Upper lobe of left lung (tissue), 6 donors: ENCODE data around the gene BEST4. TPM values are rescaled to one million over a fixed set of nuclear protein-coding genes. Genes with fewer than 3 reads are reported as not detected.
"Not testable (repeated sequence)": the region's sequence is repeated elsewhere in the genome, so short reads cannot be mapped to it uniquely, and the experiment has no call there.

ENCODE experiments used
- ATAC-seq, 2 donors: fragments of 200-7000 bp; cut with Tn5 transposase; one replicate each; pipeline ENCODE4 v1.9.1; 2022; ENCODE audit warnings: mild to moderate bottlenecking in 2 of 2, moderate library complexity in 2 of 2; ENCODE audit not compliant: low FRiP score in 2 of 2
- DNase-seq, 2 donors: peaks; one replicate each; pipeline ENCODE4 v3.0.0-alpha.2; 2019 to 2020
- H3K27ac ChIP-seq, 4 donors: fragments of 200-600 bp; sonication (generic); one replicate each; pipeline ENCODE4 v1.5.1; 2016 to 2019
- H3K27me3 ChIP-seq, 4 donors: fragments of 200-600 bp; sonication (generic); one replicate each; pipeline ENCODE4 v1.5.1; 2017 to 2019
- H3K36me3 ChIP-seq, 4 donors: fragments of 200-600 bp; sonication (generic); one replicate each; pipeline ENCODE4 v1.5.1; 2016 to 2019
- H3K4me1 ChIP-seq, 4 donors: fragments of 200-600 bp; sonication (generic); one replicate each; pipeline ENCODE4 v1.5.1; 2018 to 2019
- H3K4me3 ChIP-seq, 4 donors: fragments of 200-600 bp; sonication (generic); one replicate each; pipeline ENCODE4 v1.5.1; 2017 to 2019; ENCODE audit warnings: mild to moderate bottlenecking in 2 of 4, moderate library complexity in 1 of 4
- H3K9me3 ChIP-seq, 4 donors: fragments of 200-600 bp; sonication (generic); one replicate each; pipeline ENCODE4 v1.5.1; 2018 to 2019
- CTCF ChIP-seq, 6 experiments: fragments of 450-650 bp in 4 of 6; fragments of 200-600 bp in 2 of 6; sonication (generic) in 2 of 6; IDR thresholded peaks; one replicate each; pipeline ENCODE4 v1.5.1; 2016 to 2019; ENCODE audit warnings: antibody characterized with exemption in 6 of 6
- EP300 ChIP-seq, 4 donors: sonication (generic); formaldehyde crosslinking; IDR thresholded peaks; one replicate each; pipeline ENCODE4 v1.5.1; 2017; ENCODE audit warnings: antibody characterized with exemption in 4 of 4, control low read depth in 2 of 4
- POLR2A ChIP-seq, 4 donors: fragments of 450-650 bp; IDR thresholded peaks; one replicate each; pipeline ENCODE4 v1.5.1; 2016 to 2017; ENCODE audit warnings: antibody characterized with exemption in 4 of 4, mild to moderate bottlenecking in 2 of 4
- POLR2AphosphoS5 ChIP-seq, 2 donors: sonication (generic); formaldehyde crosslinking; IDR thresholded peaks; one replicate each; pipeline ENCODE4 v1.5.1; 2017; ENCODE audit warnings: antibody characterized with exemption in 2 of 2
- WGBS, 2 donors: methylation state at CpG; one replicate each; pipeline ENCODE4 v1.1.5; 2017 to 2018; 5-methylcytosine and 5-hydroxymethylcytosine counted together
- total RNA-seq, 6 donors: library from RNA; depleted of rRNA in 4 of 6; stranded (reverse); fragments of >200 nt in 4 of 6; gene quantifications; one replicate each; pipeline versions ENCODE4 v1.1.0 to v1.2.1, GENCODE V29; 2016 to 2021
- donor health status: DM: no; HTN: no; CAD: no; lungs with moderate emphysema.
- donor health status: DM: no; HTN: yes; CAD: no; lungs with severe emphysema.

Gene BEST4
- total RNA-seq, 6 donors from 2014 or later: 0.30 to 9.1 (median 0.81) TPM

- no peak for TF ChIP-seq CTCF (IDR thresholded peaks at IDR 0.05)
- TF ChIP-seq POLR2A (IDR thresholded peaks at IDR 0.05): no peak
- TF ChIP-seq POLR2AphosphoS5 (IDR thresholded peaks at IDR 0.05): no peak
- no peak for TF ChIP-seq EP300 (IDR thresholded peaks at IDR 0.05)
- WGBS, 2 donors: 2 to 3% methylated on average over 13 of the region's 13 CpGs
- no peak for DNase-seq
- peaks cover 16 to 43% (median 24%) of the 10 kb centered on the region in 4 donors for H3K4me1 ChIP-seq
- H3K27me3 ChIP-seq: no peaks in the 10 kb centered on the region
- peak in 1 of 2 donors; percentile 7 for ATAC-seq
- peaks cover 0 to 4% (median 0%) of the 10 kb centered on the region in 4 donors for H3K36me3 ChIP-seq
- H3K27ac ChIP-seq: peak overlapping the region; percentile 86 to 96 (median 91)
- H3K9me3 ChIP-seq: no peaks in the 10 kb centered on the region
- H3K4me3 ChIP-seq: peak overlapping the region in 3 of 4 donors; percentile 48 to 61 (median 54)
These were observed 31.2 kb upstream of the BEST4 start for GRCh38 chr1:44819196-44819607.

- Histone ChIP-seq H3K4me3 (no peak overlapping the region), H3K27me3 (no peaks in the 10 kb centered on the region), H3K36me3 (peaks cover 0 to 4% (median 0%) of the 10 kb centered on the region in 4 donors), H3K27ac (peak overlapping the region in 1 of 4 donors; percentile 89), H3K9me3 (no peaks in the 10 kb centered on the region), H3K4me1 (peaks cover 25 to 53% (median 35%) of the 10 kb centered on the region in 4 donors)
- DNase-seq (no peak), ATAC-seq (no peak)
- TF ChIP-seq EP300 (IDR thresholded peaks at IDR 0.05): no peak
- TF ChIP-seq POLR2A (IDR thresholded peaks at IDR 0.05): no peak
- 92 to 94% methylated on average over 11 of the region's 11 CpGs for WGBS, 2 donors
These were observed 30.0 kb upstream of the BEST4 start for GRCh38 chr1:44817771-44818495.

DNA sequence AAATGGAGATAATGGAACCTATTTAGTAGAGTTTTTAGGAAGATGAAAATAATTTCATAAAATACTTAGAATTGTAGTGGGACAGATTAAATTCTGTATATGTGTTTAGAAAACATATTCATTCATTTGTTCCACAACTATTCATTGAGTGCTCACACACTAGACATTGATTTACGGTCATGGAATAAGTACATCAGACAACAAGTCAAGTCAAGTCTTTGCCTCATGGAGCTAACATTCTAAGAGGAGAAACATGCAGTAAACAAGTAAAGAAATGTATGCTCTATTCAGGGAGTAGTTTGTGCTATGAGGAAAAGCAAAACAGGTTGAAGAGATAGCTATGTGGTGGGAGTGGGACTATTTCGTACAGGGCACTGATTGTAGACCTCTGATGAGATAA is 29.3 kb upstream of the BEST4 start:
- ATAC-seq (no peak), DNase-seq (no peak)
- WGBS, 2 donors: 91 to 96% methylated on average over 2 of the region's 2 CpGs
- Histone ChIP-seq H3K4me1 (peaks cover 28 to 58% (median 37%) of the 10 kb centered on the region in 4 donors), H3K9me3 (no peaks in the 10 kb centered on the region), H3K36me3 (peaks cover 0 to 4% (median 0%) of the 10 kb centered on the region in 4 donors), H3K27me3 (no peaks in the 10 kb centered on the region), H3K4me3 (no peak overlapping the region), H3K27ac (no peak overlapping the region)
- TF ChIP-seq CTCF (IDR thresholded peaks at IDR 0.05) (no peak), POLR2A (IDR thresholded peaks at IDR 0.05) (no peak), POLR2AphosphoS5 (IDR thresholded peaks at IDR 0.05) (no peak), EP300 (IDR thresholded peaks at IDR 0.05) (no peak)

- Histone ChIP-seq H3K4me1 (peaks cover 33 to 68% (median 48%) of the 10 kb centered on the region in 4 donors), H3K27ac (peak overlapping the region in 1 of 4 donors; percentile 34)
- not testable (repeated sequence) for H3K27me3 ChIP-seq, DNase-seq, ATAC-seq, H3K4me3 ChIP-seq, H3K36me3 ChIP-seq, H3K9me3 ChIP-seq
- 82 to 97% methylated on average over 9 of the region's 9 CpGs for WGBS, 2 donors
These were observed 28.0 kb upstream of the BEST4 start for GRCh38 chr1:44815926-44816325.

GRCh38 chr1:44812822-44813543 is 25.0 kb upstream of the BEST4 start:
- Histone ChIP-seq H3K27ac (peak overlapping the region; percentile 91 to 99 (median 93)), H3K27me3 (no peaks in the 10 kb centered on the region), H3K4me1 (peaks cover 49 to 76% (median 60%) of the 10 kb centered on the region in 4 donors), H3K4me3 (peak overlapping the region; percentile 22 to 59 (median 44)), H3K9me3 (no peaks in the 10 kb centered on the region), H3K36me3 (peaks cover 0 to 4% (median 0%) of the 10 kb centered on the region in 4 donors)
- TF ChIP-seq EP300 (IDR thresholded peaks at IDR 0.05) (no peak), CTCF (IDR thresholded peaks at IDR 0.05) (no peak), POLR2A (IDR thresholded peaks at IDR 0.05) (no peak), POLR2AphosphoS5 (IDR thresholded peaks at IDR 0.05) (no peak)
- 65 to 69% methylated on average over 28 to 41 of the region's 48 CpGs for WGBS, 2 donors
- ATAC-seq: no peak
- peak in 1 of 2 donors; percentile 88 for DNase-seq
